ENCODE results near the gene CILP2.

- TF ChIP-seq SUZ12 (IDR thresholded peaks at IDR 0.05; ENCODE audit: low read length), result no peak
- no peak for TF ChIP-seq BACH1 (IDR thresholded peaks at IDR 0.05; ENCODE audit: low read length)
- no peak for TF ChIP-seq CREB1 (IDR thresholded peaks at IDR 0.05)
- TF ChIP-seq EP300 (IDR thresholded peaks at IDR 0.05; ENCODE audit: borderline replicate concordance in 1 of 2, low read depth in 2 of 2, low read length in 2 of 2), result no peak
- no peak for TF ChIP-seq POLR2A (IDR thresholded peaks at IDR 0.05; ENCODE audit: control extremely low read depth in 1 of 2, low read depth in 2 of 2, low read length in 2 of 2)
- no peak for TF ChIP-seq EZH2 (IDR thresholded peaks at IDR 0.05; ENCODE audit: low read depth, low read length, severe bottlenecking)
- TF ChIP-seq POLR2AphosphoS5 (IDR thresholded peaks at IDR 0.05; ENCODE audit: low read depth, low read length), result no peak
- TF ChIP-seq YY1 (IDR thresholded peaks at IDR 0.05; ENCODE audit: low read depth, low read length), result no peak
These were observed 5.0 kb downstream of the CILP2 start for GRCh38 chr19:19543101-19543500.

All from H1 (cell line).